SK-MEL-5 (cell line): ENCODE results near the gene CDH16. TPM values are rescaled to one million over a fixed set of nuclear protein-coding genes. Genes with fewer than 3 reads are reported as not detected.

Source experiments
- DNase-seq: peaks from one replicate; pipeline ENCODE4 v3.0.0-alpha.2; 2016; ENCODE audit warnings: low read depth, low spot score
- in situ Hi-C: cut with HindIII; loops from 2 replicates; pipeline ENCODE4 v1.10.0; 2016; ENCODE audit warnings: low sequenced_read_pairs, high pct_unique_total_duplicates, low pct_unique_long_range_greater_than_20kb
- total RNA-seq: library from RNA; depleted of rRNA; stranded (reverse); fragments of >200 nt; shearing (Covaris generic); gene quantifications from 2 replicates; pipeline ENCODE4 v1.2.3, GENCODE V29; 2014

CDH16 gene
- total RNA-seq, 1 experiment from 2014 or later, result not detected

DNA sequence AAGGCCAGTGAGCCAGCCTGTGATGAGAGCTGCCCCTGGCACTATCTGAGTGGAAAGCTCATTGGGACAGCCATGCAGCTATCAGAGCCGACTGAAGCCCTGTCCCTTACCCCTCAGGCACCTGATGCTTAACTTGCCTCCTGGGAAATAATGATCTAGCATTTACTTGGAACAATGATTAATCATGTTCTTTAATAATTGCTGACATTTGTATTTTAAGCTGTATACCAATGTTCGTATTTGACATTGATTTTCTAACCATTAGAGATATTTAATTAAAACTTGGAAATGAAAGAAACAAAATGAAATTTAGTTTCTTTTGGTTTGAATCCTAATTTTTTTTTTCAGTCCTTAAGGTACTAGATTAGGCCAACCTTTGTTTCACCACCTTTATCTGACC, 27.9 kb downstream of the CDH16 start:
- in situ Hi-C loops, result no loop called here
- DNase-seq, result no peak

GRCh38 chr16:66889622-66890021, 29.1 kb downstream of the CDH16 start:
- DNase-seq, result no peak
- in situ Hi-C loops, result no loop called here

- no peak for DNase-seq
- in situ Hi-C loops, result no loop called here
Observed at GRCh38 chr16:66888647-66889615, 29.8 kb downstream of the CDH16 start.

GRCh38 chr16:66886914-66887313, 31.8 kb downstream of the CDH16 start:
- DNase-seq, result no peak
- in situ Hi-C loops, result no loop called here

GRCh38 chr16:66886321-66886720, 32.4 kb downstream of the CDH16 start:
- in situ Hi-C loops, result no loop called here
- DNase-seq, result no peak

DNA sequence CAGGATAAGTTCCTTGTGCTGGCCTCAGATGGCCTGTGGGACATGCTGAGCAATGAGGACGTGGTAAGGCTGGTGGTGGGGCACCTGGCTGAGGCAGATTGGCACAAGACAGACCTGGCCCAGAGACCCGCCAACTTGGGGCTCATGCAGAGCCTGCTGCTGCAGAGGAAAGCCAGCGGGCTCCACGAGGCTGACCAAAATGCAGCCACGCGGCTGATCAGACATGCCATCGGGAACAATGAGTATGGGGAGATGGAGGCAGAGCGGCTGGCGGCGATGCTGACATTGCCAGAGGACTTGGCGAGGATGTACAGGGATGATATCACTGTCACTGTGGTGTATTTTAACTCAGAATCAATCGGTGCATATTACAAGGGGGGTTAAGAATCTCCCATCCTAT, 33.2 kb downstream of the CDH16 start:
- no peak for DNase-seq
- in situ Hi-C loops, result no loop called here

DNA sequence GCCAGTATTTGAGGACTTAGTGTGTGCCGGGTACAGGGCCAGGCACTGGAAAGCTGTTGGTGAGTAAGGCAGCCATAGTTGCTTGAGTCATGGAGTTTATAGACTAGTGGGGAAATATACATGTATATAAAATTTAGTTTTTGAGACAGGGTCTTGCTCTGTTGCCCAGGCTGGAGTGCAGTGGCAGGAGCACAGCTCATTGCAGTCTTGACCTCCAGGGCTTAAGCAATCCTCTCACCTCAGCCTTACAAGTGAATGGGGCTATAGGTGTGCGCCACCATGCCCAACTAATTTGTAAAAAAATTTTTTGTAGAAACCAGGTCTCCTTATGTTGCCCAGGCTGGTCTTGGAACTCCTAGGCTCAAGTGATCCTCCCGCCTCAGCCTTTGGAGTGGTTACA, 36.0 kb downstream of the CDH16 start:
- no peak for DNase-seq
- in situ Hi-C loops, result no loop called here

DNA sequence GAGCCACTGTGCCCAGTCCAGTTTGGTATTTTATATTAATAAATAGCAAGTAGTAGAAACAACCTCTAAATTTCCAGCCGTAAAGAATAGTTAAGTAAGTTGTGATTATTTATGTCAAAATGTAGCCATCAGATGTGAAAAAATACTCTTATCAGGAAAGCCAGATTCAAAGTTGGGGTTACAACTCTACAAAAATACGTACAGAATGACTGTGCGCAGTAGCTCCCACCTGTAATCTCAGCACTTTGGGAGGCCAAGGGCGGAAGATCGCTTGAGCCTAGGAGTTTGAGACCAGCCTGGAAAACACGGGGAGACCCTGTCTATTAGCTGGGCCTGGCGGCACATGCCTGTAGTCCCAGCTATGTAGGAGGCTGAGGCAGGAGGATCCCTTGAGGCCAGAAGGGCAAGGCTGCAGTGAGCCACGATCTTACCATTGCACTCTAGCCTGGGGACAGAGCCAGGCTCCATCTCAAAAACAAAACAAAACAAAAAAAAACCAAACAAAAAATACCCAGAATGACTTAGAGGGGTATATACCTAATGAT, 36.6 kb downstream of the CDH16 start:
- in situ Hi-C loops, result no loop called here
- no peak for DNase-seq

DNA sequence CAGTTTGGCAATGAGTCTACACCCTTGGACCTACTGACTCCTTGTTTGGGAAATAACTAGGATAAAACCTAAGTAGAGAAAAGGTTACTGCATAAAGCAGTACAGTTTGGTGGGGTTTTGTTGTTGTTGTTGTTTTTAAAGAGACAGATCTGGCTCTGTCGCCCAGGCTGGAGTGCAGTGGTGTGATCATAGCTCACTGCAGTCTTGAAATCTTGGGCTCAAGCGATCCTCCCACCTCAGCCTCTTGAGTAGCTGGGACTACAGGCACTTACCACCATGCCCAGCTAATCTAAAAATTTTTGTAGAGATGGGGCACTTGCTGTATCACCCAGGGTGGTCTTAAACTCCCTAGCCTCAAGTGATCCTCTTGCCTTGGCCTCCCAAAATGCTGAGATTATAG, 37.1 kb downstream of the CDH16 start:
- DNase-seq, result no peak
- in situ Hi-C loops, result no loop called here

GRCh38 chr16:66881014-66881417, 37.7 kb downstream of the CDH16 start:
- in situ Hi-C loops, result no loop called here
- no peak for DNase-seq

GRCh38 chr16:66880288-66881013, 38.2 kb downstream of the CDH16 start, which contains the start of gene PDP2:
Gene PDP2, plus strand, starts transcription at chr16:66880515. Its CDS starts 3,770 bp downstream, at chr16:66884285.
- in situ Hi-C loops, result no loop called here
- peak; percentile 95 for DNase-seq

DNA sequence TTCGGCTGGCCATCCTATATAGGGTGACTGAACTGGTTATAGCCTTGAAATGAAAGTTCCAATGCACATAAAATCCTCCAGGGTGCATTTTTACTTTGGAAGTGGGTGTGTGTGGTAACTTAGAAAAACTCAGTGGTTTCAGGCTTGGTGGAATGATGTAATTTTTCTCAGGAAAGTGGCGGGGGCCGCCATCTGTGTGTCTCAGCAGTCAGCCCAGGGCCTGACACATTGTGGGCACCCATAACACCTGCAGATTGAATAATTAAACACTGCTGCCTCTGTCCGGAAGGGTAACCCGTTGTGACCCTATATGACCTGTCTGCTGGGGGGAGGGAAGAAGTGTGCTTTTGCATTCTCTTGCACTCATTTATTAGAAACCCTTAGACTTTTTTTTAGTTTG, 40.6 kb downstream of the CDH16 start:
- in situ Hi-C loops, result no loop called here
- DNase-seq, result no peak

DNA sequence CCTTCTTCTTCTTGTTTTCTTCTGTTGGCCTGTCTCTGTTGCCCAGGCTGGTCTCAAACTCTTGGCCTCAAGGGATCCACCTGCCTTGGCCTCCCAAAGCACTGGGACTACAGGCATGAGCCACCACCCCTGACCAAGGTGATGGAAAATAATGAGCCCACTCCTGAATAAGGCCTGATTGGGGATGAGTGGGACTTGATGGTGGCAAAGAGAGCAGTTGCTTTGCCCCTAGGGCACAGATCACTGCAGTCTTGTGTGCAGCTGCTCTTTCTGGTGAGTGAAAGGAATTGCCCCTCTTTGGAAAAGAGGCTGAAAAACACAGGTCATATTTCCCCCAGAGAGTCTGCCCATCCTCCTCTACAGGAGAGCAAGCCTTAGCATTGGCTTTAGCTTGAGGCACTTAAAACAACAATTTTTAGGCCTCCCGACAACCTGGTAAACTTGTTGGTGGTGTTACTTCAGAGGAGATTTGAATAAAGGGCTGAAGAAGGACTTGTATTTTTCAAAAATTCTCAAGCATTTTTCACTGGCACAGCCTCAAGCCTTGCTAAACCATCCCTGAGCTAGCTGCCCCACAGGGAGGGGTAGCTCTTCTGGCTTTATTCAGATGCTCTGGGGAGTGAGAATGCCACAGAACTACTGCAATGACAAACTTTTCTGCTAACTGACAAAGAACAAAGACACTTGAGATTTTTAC, 44.5 kb downstream of the CDH16 start:
- DNase-seq, result no peak
- in situ Hi-C loops, result no loop called here

DNA sequence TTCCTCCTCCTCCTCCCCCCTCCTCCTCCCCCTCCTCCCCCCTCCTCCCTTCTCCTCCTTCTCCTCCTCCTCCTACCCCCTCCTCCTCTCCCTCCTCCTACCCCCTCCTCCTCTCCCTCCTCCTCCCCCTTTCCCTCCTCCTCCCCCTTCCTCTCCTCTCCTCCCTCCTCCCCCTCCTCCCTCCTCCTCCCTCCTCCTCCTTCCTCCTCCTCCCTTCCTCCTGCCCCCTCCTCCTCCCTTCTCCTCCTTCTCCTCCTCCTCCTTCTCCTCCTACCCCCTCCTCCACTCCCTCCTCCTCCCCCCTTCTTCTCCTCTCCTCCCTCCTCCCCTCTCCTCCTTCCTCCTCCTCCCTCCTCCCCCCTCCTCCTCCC, 45.0 kb downstream of the CDH16 start:
- no peak for DNase-seq
- in situ Hi-C loops, result no loop called here

DNA sequence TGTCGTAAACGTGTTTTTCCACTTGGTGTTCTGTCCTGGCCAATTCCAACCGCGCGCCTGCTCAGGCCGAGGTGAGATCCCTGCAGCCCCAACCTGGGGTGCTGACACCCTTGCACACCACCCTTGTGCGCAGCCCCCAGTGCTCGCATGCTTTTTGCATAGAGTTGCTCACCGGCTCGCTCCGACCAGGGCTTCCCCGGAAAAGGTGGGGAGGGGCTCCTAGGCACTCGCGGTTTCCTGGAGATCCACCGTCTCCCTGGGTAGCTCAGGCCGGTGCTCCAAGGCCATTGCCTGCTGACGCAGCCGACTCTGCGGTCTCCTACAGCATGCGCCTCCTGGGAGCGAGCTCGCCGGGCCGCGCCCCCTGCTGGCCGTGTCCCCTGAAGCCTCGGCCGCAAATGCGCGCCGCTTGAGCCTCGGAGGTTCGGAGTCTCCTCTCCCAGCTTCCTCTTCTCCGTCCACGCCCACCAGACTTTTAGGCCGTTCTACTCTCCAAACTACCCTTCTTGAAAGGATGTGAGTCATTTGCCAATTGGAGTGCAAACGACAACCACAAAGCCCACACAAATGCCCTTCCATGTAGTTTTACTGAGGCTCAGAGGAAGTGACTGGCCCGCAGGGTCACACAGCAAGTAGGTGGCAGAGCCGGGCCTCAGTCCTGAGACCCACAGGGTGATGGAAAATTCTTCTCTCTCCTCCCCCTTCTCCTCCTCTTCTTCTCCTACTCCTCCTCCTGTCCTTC, 45.6 kb downstream of the CDH16 start:
- in situ Hi-C loops, result no loop called here
- DNase-seq, result peak; percentile 87

DNA sequence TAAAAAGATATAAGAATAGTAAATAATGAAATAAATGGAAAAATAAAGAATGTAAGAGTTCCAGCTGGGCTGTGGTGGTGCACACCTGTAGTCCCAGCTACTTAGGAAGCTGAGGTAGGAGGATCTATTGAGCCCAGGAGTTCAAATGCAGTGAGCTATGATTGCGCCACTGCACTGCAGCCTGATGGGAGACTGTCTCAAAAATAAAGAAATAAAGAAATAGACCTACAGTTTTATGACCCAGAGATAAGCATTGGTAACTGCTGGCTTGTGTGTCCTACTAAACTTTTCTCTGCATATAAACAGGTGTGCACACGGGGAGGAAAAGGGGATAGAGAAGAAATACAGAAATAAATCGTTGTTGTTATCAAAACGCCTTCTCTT, 46.1 kb downstream of the CDH16 start:
- no peak for DNase-seq
- in situ Hi-C loops, result no loop called here

- in situ Hi-C loops, result no loop called here
- no peak for DNase-seq
Observed at GRCh38 chr16:66871840-66872239, 46.8 kb downstream of the CDH16 start.
